CD4-positive, alpha-beta T cell treated with Interleukin-6 at 100 ng/mL for 8 hours (primary cell): ENCODE results near the gene CGB1.
"Not testable (repeated sequence)": the region's sequence is repeated elsewhere in the genome, so short reads cannot be mapped to it uniquely, and the experiment has no call there.

Experiments
- DNase-seq: peaks from one replicate; pipeline ENCODE4 v3.0.0-alpha.2; 2020; ENCODE audit warnings: mixed read lengths, low spot score

CGB1 gene

GRCh38 chr19:49057636-49058234 is 21.0 kb upstream of the CGB1 start, which contains the start of gene CGB7:
TSS of gene CGB7 (minus strand) at chr19:49057749. CDS start at chr19:49055375, 2,374 bp downstream.
- peak; percentile 25 for DNase-seq

- not testable (repeated sequence) for DNase-seq
These were observed 20.4 kb upstream of the CGB1 start for GRCh38 chr19:49056902-49057596.

GRCh38 chr19:49056101-49056901 is 19.6 kb upstream of the CGB1 start:
- DNase-seq = peak; percentile 30

GRCh38 chr19:49050376-49051033 is 13.8 kb upstream of the CGB1 start:
- not testable (repeated sequence) for DNase-seq

- DNase-seq = not testable (repeated sequence)
These were observed 13.1 kb upstream of the CGB1 start for GRCh38 chr19:49049834-49050233.

GRCh38 chr19:49049011-49049410 is 12.3 kb upstream of the CGB1 start, which contains the start of gene CGB8:
TSS of gene CGB8 (minus strand) at chr19:49049111. CDS start at chr19:49048739, 372 bp downstream.
- DNase-seq = not testable (repeated sequence)

GRCh38 chr19:49043548-49043947 is 6.9 kb upstream of the CGB1 start, which contains the start of gene CGB5:
TSS of gene CGB5 (plus strand) at chr19:49043848. CDS start at chr19:49044210, 362 bp downstream.
- DNase-seq = not testable (repeated sequence)

- DNase-seq = not testable (repeated sequence)
These were observed 6.0 kb upstream of the CGB1 start for GRCh38 chr19:49042666-49043065.

- no peak for DNase-seq
These were observed 5.5 kb upstream of the CGB1 start for GRCh38 chr19:49042177-49042576.

- DNase-seq = not testable (repeated sequence)
These were observed 3.0 kb upstream of the CGB1 start for GRCh38 chr19:49039736-49040135.

- DNase-seq = not testable (repeated sequence)
These were observed 2.0 kb upstream of the CGB1 start for GRCh38 chr19:49038557-49039276.

GRCh38 chr19:49038111-49038510 is 1.4 kb upstream of the CGB1 start:
- DNase-seq = not testable (repeated sequence)

- peak; percentile 22 for DNase-seq
These were observed 4.9 kb downstream of the CGB1 start, which contains the start of gene CGB2 for GRCh38 chr19:49031642-49032301. TSS of gene CGB2 (plus strand) at chr19:49031890. CDS start at chr19:49032096, 206 bp downstream.

GRCh38 chr19:49030323-49030722 is 6.4 kb downstream of the CGB1 start:
- DNase-seq = not testable (repeated sequence)

GRCh38 chr19:49029749-49030148 is 6.9 kb downstream of the CGB1 start:
- not testable (repeated sequence) for DNase-seq

GRCh38 chr19:49028686-49029085 is 8.0 kb downstream of the CGB1 start:
- not testable (repeated sequence) for DNase-seq

GRCh38 chr19:49025599-49025998 is 11.1 kb downstream of the CGB1 start:
- not testable (repeated sequence) for DNase-seq

- not testable (repeated sequence) for DNase-seq
These were observed 11.6 kb downstream of the CGB1 start for GRCh38 chr19:49025088-49025487.

- not testable (repeated sequence) for DNase-seq
These were observed 12.5 kb downstream of the CGB1 start, which contains the start of gene CGB3 for GRCh38 chr19:49024233-49024632. TSS of gene CGB3 (minus strand) at chr19:49024333. CDS start at chr19:49023971, 362 bp downstream.

GRCh38 chr19:49022116-49022515 is 14.6 kb downstream of the CGB1 start:
- no peak for DNase-seq
